Muscle of leg (tissue), 11 donors: ENCODE data around the gene ADAMTS13. TPM values are rescaled to one million over a fixed set of nuclear protein-coding genes. Genes with fewer than 3 reads are reported as not detected.

Experiments used
- DNase-seq: peaks from one replicate; pipeline ENCODE4 v3.0.0; 2013
- H3K27ac ChIP-seq: one replicate; pipeline ENCODE4 v1.5.1; 2013; ENCODE audit warnings: mild to moderate bottlenecking, low read length, control low read depth
- H3K27me3 ChIP-seq: one replicate; pipeline ENCODE4 v1.6.1; 2013; ENCODE audit warnings: low read length; ENCODE audit not compliant: control insufficient read depth, insufficient read depth
- H3K36me3 ChIP-seq: one replicate; pipeline ENCODE4 v1.6.1; 2013; ENCODE audit warnings: low read length; ENCODE audit not compliant: control insufficient read depth, insufficient read depth
- H3K4me1 ChIP-seq: one replicate; pipeline ENCODE4 v1.6.1; 2013; ENCODE audit warnings: low read length; ENCODE audit not compliant: control insufficient read depth, insufficient read depth
- H3K4me3 ChIP-seq: one replicate; pipeline ENCODE4 v1.5.1; 2013; ENCODE audit warnings: low read length, control low read depth
- H3K9me3 ChIP-seq: replicated peaks from 2 replicates; pipeline ENCODE4 v1.6.1; 2013; ENCODE audit warnings: low read depth, low read length; ENCODE audit not compliant: control insufficient read depth
- WGBS: methylation state at CpG from one replicate; pipeline ENCODE4 v1.1.5; 2013; ENCODE audit warnings: missing lambda C conversion rate; ENCODE audit not compliant: insufficient coverage; 5-methylcytosine and 5-hydroxymethylcytosine counted together
- polyA plus RNA-seq, 8 donors: library from polyadenylated mRNA; unstranded; fragments of 120-200 nt; gene quantifications; one replicate each; pipeline versions ENCODE4 v1.2.1 to v1.2.3, GENCODE V29; 2013; ENCODE audit warnings: inconsistent platforms in 1 of 8, low replicate concordance in 1 of 8; ENCODE audit not compliant: insufficient read length in 8 of 8, insufficient read depth in 1 of 8
- total RNA-seq: library from RNA; stranded (reverse); fragments of 120-200 nt; gene quantifications from one replicate; pipeline ENCODE4 v1.2.4, GENCODE V29; 2013

ADAMTS13 gene
- total and polyA plus RNA-seq, 9 donors, result 3.4 to 10.5 (median 8.0) TPM

DNA sequence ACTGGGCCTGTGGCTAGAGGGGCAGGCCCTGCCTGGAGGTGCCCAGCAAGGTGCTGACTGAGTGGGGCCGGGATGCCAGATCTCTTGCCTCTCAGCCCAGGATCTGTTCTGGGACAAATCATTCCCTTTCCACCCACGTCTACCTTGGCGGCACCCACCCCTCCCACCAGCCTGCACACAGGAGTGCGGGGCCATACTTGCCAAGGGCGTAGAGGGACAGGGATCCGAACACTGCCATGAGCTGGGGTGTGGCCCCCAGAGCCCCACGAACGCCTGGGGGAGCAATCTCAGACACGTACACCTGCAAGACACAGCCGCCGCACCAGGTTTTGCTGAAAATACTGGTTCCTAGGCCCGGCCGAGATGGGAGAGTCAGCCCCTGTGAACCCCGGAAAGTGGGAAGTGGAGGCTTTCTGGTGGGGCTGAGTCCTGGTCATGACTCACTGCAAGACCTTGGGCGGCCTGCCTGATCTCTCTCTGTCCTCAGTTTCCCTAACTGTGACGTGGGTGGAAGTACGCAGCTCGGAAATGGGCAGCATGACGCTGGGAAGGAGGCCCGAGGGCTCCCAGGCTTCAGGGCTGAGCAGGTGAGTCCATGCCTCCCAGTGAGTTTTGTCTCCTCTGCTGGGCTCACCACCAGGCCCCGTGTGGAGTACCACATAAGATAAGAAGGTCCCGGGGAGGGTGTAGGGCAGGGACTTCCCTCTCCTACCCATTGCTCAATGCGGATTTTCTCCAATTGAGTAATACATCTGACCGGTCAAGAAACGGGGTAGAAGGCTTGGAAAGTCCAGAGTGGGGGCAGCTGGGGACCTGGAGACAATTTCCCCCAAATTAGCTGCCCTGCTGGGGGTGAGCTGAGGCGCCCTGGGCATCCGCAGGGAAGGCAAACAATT is 54.1 kb downstream of the ADAMTS13 start:
- 89% methylated on average over 22 of the region's 27 CpGs for WGBS
- Histone ChIP-seq H3K27ac (no peak overlapping the region), H3K9me3 (no peaks in the 10 kb centered on the region), H3K36me3 (no peaks in the 10 kb centered on the region), H3K4me1 (peaks cover 12% of the 10 kb centered on the region), H3K4me3 (no peak overlapping the region), H3K27me3 (peaks cover 21% of the 10 kb centered on the region)
- no peak for DNase-seq

DNA sequence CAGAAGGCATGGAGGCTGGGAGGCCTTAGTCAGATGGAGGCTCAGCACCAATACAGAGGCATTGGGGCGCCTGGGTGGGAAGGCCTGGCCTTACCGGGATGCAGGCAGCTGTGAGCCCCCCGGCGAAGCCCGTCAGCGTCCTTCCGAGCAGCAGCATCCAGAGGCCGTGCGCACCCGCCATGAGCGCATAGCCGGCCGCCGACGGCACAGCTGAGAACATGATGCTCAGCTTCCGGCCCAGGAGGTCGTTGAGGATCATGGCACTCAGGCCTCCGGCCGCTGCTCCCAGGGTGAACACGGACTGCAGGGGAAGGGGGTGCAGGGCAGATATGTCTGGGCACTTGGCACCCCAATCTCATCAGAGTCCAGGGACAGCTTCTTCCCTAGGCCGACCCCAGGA is 54.8 kb downstream of the ADAMTS13 start:
- WGBS, result 87% methylated on average over 17 of the region's 21 CpGs
- Histone ChIP-seq H3K4me3 (no peak overlapping the region), H3K9me3 (no peaks in the 10 kb centered on the region), H3K27ac (no peak overlapping the region), H3K27me3 (peaks cover 21% of the 10 kb centered on the region), H3K4me1 (peaks cover 12% of the 10 kb centered on the region), H3K36me3 (no peaks in the 10 kb centered on the region)
- no peak for DNase-seq

DNA sequence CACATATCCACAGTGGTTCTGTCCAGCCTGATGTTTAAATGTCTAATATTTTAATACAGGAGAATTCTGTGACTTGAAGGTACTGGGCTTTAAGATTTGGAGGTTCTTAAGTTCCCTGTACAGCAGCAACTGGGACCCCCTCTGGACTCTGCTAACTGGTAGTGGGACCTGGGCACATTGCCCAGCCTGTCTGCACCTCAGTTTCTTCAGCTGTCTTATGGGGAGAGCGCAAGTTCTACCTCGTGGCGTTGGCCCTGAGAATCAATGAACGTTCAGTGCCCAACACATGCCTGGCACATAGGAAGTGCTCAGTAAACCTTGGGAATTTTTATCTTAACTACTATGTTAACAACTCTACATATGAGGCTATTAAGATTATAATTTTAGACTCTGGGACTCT is 55.3 kb downstream of the ADAMTS13 start:
- Histone ChIP-seq H3K27me3 (peaks cover 21% of the 10 kb centered on the region), H3K4me1 (peaks cover 12% of the 10 kb centered on the region), H3K9me3 (no peaks in the 10 kb centered on the region), H3K36me3 (no peaks in the 10 kb centered on the region), H3K27ac (no peak overlapping the region), H3K4me3 (no peak overlapping the region)
- no CpG with 5 or more reads among the region's 4 CpGs for WGBS
- no peak for DNase-seq

DNA sequence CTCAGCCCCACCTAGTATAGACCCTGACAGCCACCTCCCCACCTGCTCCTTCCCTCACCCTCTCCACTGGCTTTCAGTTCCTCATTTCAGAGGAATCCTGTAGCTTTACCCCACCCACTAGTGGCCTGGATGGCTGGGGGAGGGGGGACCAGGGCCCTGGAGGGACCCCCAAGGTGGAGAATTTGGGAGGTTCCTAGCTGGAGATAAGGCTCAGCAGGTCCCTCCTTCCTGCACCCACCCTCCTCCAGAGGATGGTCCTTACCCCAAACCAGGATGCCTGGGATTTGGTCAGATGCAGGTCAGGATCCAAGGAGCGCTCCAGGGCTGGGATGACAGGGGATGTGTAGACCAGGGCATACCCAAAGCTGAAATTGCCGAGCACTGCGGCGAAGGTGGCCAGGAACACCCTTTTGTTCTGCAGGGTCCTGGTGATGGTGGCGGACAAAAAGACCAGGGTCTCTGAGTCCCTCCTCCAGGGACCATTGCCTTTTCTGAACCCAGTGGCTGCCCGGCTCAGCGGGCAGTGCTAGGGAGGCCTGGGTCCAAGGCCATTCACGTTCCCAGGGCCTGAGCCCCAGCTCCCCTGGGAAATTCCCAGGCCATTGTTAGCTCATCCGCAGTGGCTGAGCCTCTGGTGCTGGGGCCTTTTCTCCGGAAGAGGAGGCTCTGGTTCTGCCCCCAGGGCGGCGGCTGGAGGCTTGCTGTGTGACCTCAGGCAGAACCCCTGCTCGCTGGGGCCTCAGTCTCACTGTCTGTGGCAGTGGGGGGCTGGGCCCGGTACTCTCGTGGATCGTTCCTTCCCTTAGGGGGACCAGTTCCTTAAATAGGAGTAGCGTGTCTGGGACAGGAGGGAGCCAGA is 56.1 kb downstream of the ADAMTS13 start:
- Histone ChIP-seq H3K4me3 (peak overlapping the region; percentile 38), H3K27me3 (peaks cover 21% of the 10 kb centered on the region), H3K36me3 (no peaks in the 10 kb centered on the region), H3K27ac (no peak overlapping the region), H3K4me1 (peaks cover 12% of the 10 kb centered on the region), H3K9me3 (no peaks in the 10 kb centered on the region)
- no peak for DNase-seq
- 30% methylated on average over 16 of the region's 17 CpGs for WGBS

DNA sequence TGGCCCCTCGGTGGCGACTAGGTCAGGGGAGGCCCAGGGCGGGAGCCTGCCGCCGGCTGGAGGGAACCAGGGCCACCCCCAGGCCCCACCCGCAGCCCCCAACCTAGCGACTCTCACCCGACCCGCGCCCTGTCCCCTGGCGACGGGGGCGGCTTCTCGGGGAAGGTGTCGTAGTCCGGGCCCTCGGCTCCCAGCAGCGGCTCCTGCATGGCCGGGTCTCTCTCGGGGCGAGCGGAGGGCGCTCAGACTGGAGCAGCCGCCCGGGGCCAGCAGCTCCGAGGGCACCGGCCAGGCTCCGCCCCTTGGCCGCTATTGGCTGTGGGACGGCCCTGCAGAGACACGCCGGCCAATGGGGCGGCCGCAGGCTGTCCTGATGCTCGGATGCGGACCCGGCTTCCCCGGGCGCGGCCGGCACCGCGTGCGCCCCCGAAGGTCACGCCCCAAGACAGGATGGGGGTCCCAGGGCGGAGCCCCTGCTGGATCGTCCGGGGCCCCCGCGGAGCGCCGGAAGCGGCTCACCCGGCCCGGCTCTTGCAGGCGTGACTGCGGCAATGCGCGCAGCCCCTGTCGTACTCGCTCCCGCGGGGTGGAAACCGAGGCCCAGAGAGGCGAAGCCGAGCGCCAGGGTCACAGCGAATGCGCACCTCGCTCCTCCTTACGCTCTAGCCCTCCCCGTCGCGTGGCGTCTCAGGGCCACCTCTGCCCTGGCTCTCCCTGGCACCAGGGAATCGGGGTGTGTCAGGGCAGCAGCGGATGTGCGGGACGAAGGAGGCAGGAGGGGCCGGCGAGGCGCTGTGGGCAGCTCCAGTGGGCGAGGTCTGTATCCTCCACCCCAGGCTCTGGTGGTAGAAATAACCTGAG is 56.9 kb downstream of the ADAMTS13 start, which contains the start of gene SLC2A6:
Gene SLC2A6 (minus strand): TSS at position 249 of the 861 bp plus-strand sequence. CDS start 40 bp downstream, at position 209.
- H3K27me3 ChIP-seq, result peaks cover 25% of the 10 kb centered on the region
- WGBS, result under 1% methylated on average over 67 of the region's 84 CpGs
- no peaks in the 10 kb centered on the region for H3K9me3 ChIP-seq
- DNase-seq, result peak; percentile 88
- no peaks in the 10 kb centered on the region for H3K36me3 ChIP-seq
- H3K4me3 ChIP-seq, result peak within 1 kb of the TSS; percentile 43
- no peak within 1 kb of the TSS for H3K27ac ChIP-seq
- H3K4me1 ChIP-seq, result peaks cover 12% of the 10 kb centered on the region

DNA sequence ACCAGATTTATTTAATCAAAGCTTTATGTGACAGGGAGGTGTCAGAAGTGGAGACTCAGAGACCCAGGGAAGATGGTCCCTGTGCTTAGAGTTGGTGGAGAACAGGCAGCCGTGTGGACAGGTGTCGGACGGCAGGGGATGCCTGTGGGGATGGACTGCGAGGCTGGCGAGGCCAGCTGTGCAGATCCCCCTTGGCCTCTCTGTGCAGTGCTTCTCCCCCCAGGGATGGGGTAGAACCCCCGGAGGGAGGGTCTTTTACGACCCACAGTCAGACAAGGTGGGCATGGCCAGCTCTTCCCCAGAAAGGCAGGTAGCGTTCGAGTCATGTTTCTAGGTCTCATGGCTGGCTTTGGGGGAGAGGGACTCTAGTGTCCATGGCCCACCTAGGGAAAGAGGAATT is 61.4 kb downstream of the ADAMTS13 start:
- 57% methylated on average over 8 of the region's 9 CpGs for WGBS
- no peak for DNase-seq
- Histone ChIP-seq H3K36me3 (no peaks in the 10 kb centered on the region), H3K4me3 (no peak overlapping the region), H3K9me3 (no peaks in the 10 kb centered on the region), H3K27ac (no peak overlapping the region), H3K27me3 (peaks cover 21% of the 10 kb centered on the region), H3K4me1 (peaks cover 26% of the 10 kb centered on the region)

DNA sequence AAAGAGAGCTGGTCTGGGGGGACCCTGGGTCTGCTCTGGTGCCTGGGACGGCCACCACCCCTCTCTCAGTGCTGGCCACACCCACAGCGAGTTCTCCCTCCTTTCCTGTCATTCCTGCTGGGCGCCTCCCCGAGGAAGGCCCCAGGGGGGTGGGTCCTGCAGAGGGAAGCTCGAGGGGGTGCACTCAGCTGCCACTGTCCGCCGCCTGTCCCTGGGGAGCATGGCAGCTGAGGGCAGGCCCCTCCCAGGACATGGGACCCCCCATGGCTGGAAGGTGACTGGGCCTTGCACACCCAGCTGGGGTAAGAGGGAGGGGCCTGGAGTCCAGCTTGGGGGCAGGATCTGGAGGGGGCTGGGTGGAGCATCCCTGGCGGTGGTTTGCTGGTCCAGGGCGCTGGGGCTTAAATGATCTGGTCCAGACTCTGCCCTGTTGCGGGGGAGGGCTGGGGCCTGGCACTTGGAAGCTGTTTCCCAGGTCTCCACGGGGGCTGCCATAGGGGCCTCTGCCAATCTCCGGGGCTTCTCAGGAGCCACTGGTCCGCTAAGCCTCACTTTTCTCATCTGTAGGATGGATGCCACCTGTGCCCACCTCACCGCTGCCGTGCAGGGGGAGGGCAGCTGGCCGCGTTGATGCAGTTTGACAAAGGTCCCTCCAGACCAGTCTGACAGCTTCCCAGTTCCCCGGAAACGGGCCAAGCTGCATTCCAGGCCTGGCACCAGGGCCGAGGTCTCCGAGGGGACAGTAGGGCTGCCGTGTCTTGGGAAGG is 62.7 kb downstream of the ADAMTS13 start:
- no peaks in the 10 kb centered on the region for H3K36me3 ChIP-seq
- no peak overlapping the region for H3K4me3 ChIP-seq
- H3K27ac ChIP-seq, result no peak overlapping the region
- WGBS, result 61% methylated on average over 18 of the region's 22 CpGs
- DNase-seq, result no peak
- peaks cover 16% of the 10 kb centered on the region for H3K27me3 ChIP-seq
- peaks cover 17% of the 10 kb centered on the region for H3K4me1 ChIP-seq
- no peaks in the 10 kb centered on the region for H3K9me3 ChIP-seq

DNA sequence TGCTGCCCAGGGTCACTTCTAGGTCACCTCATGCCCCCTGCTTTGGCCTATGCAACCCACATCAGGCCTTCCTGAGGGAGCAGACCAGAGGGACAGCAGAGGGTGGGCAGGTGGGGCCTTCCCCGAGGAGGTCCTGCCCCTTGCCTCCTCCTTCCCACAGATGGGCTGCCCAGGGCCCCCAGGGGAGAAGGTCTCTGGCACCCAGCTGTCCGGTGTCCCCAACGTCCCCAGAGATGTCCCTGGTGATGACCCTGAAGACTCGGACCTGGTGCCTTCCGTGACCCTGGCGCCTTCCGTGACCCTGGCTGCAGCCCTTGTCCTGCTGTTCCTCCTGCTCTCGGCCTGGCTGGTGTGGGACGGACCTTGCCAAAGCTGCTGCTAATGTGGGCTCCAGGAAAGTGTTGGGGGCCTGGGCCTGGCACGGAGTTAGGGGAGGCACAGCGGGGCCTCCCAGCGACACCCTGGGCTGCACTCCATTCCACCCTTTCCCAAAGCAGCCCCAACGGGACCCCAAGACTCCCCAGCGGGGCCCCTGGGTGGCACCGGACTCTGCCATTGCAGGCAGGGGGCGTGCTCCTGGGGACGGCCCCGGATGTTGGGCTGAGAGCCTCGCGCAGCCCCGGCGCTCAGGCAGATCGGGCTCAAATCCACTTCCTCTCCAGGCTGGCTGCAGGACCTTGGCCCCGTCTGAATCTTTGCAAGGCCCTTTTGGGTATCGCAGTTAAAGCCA is 63.5 kb downstream of the ADAMTS13 start:
- Histone ChIP-seq H3K4me3 (no peak overlapping the region), H3K4me1 (peaks cover 17% of the 10 kb centered on the region), H3K9me3 (no peaks in the 10 kb centered on the region), H3K27me3 (peaks cover 12% of the 10 kb centered on the region), H3K36me3 (no peaks in the 10 kb centered on the region), H3K27ac (no peak overlapping the region)
- WGBS, result 57% methylated on average over 22 of the region's 25 CpGs
- DNase-seq, result no peak

DNA sequence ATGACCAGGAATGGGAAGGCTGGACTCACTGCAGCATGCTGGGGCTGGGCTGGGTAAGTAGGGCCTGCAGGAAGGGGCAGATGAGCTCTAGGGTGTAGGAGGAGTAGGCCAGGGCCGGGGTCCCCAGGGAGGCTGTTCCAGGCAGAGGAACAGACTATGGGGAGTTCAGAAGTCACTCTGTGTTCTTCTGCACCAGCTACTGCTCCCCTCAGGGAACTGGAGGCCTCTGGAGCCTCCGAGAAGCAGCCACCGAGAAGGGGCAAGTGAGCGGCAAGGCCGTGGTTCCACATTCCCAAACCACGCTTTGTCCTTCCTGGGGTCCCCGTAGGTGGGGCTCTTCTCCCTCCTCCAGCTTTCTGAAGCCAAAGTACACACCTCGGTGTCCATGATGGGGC is 65.2 kb downstream of the ADAMTS13 start:
- WGBS, result 91% methylated on average over 7 of the region's 8 CpGs
- Histone ChIP-seq H3K9me3 (no peaks in the 10 kb centered on the region), H3K27me3 (peaks cover 9% of the 10 kb centered on the region), H3K36me3 (no peaks in the 10 kb centered on the region), H3K27ac (no peak overlapping the region), H3K4me3 (no peak overlapping the region), H3K4me1 (peaks cover 31% of the 10 kb centered on the region)
- no peak for DNase-seq
